Measurements from ENCODE around the gene NIPSNAP2.
"Not testable (repeated sequence)": the region's sequence is repeated elsewhere in the genome, so short reads cannot be mapped to it uniquely, and the experiment has no call there.

Gene NIPSNAP2

DNA sequence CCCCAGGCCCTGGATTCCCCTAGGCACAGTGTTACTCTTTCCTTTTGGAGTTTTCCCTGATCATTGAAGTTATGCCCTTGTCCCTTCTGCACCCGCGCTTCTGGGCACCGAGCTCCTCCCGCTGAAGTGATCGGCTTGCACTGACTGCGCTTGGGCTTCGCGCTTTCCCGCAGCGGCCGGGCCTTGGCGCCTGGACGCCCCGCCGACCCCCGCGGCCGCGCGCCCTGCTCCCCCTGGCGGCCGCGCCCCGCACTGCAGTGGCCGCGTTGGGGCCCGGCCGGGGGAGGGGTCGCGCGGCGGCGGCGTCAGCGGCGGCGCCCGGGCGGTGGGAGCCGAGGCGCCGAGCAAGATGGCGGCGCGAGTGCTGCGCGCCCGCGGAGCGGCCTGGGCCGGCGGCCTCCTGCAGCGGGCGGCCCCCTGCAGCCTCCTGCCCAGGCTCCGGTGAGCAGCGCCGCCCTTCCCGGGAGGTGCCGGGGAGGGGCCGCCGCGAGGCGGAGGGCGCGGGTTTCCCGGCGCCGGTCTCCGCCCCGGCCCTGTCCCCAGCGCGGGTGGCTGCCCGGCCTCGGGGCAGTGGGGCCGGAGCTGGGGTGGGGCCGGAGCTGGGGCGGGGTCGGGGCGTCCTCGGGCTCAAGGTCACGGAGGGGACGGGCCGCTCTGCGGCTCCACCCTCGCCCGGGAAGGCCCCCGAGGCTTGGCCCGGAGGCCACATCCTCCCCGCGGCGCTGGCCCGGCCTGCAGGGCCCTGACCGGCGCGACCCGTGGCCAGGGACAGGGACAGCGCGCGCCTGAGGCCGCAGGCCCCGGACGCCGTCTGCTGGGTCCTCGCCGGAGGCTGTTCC lies at the start of gene NIPSNAP2:
TSS of gene NIPSNAP2 (plus strand) at position 325 of the 839 bp plus-strand sequence. CDS start at position 350, 25 bp downstream.
- no peak for DNase-seq

- no peak for DNase-seq
Observed at GRCh38 chr7:55917771-55918170, 46.6 kb upstream of the NIPSNAP2 start.

DNA sequence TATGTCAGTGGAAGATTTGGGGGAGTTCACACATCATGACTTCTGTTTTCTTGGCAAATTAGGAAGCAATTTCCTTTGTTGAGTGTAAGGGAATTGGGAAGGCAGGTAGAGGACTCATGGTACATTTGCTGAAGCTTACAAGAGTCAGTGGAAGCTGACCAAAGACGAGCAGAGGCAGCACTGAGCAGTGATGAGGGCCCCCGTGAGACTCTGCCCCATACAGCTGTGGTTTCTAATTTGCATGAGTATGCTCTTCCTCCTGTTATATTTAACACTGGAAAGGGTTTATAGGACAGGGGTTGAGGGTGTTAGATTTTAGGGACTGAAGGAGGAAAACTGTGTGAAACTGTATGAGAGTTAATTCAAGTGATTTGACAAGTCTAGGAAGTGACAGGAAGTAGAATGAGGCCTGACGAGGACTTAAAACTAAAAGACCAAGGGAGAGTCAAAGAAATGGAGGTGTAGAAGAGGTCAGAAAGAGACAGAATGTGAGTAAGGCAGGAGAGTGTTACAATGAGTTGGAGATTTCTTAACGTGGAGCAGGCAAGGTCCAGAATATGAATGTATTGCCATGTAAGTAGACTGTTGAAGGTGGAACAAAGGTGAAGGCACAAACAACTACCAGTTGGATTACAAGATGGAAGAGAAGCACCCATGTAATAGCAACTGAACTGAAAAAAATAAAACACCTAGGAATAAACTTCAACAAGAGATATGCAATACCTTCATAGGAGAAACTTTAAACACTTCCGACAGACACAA lies 36.2 kb upstream of the NIPSNAP2 start:
- no peak for DNase-seq

- no peak for DNase-seq
Observed at GRCh38 chr7:55931421-55932151, 32.8 kb upstream of the NIPSNAP2 start.

GRCh38 chr7:55939514-55940123 lies 24.8 kb upstream of the NIPSNAP2 start:
- no peak for DNase-seq

DNA sequence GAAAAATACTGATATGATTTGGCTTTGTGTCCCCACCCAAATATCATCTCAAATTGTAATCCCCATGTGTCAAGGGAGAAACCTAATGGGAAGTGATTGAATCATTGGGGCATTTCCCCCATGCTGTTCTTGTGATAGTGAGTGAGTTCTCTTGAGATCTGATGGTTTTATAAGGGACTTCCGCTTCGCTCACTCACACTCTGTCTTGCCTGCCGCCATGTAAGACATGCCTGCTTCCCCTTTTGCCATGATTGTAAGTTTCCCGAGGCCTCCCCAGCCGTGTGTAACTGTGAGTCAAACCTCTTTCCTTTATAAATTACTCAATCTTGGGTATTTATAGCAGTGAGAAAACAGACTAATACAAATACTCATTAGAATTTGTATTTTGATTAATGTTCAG lies 17.8 kb upstream of the NIPSNAP2 start:
- DNase-seq, result no peak

- DNase-seq, result peak; percentile 51
Observed at GRCh38 chr7:55951637-55952351, 12.6 kb upstream of the NIPSNAP2 start, which contains the start of gene MRPS17. Gene MRPS17, plus strand, starts transcription at chr7:55951877. Its CDS starts 1,319 bp downstream, at chr7:55953196.

- DNase-seq, result not testable (repeated sequence)
Observed at GRCh38 chr7:55952352-55952671, 12.1 kb upstream of the NIPSNAP2 start.

- DNase-seq, result no peak
Observed at GRCh38 chr7:55953707-55954475, 10.5 kb upstream of the NIPSNAP2 start.

- DNase-seq, result no peak
Observed at GRCh38 chr7:55957190-55957589, 7.2 kb upstream of the NIPSNAP2 start.

DNA sequence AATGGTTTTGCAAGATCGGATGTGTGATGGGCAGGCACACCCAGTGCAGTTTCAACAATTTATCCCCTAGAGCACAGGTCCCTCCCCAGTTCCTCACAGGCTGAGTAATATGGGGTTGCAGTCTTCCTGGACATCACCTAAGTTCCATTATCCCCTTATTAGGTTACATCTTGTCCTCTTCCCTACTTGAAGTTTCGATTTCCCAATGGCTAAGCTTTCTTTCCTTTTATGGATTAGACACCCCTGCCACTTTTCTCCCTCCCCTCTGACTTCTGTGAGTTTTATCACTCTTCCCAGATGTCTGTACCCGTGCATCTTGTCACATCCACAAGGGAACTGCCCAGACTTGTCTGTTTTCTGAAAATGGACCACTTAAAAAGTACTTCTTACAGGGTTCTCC lies 2.4 kb upstream of the NIPSNAP2 start:
- no peak for DNase-seq

- no peak for DNase-seq
Observed at GRCh38 chr7:55963584-55964168, 709 bp upstream of the NIPSNAP2 start.

DNA sequence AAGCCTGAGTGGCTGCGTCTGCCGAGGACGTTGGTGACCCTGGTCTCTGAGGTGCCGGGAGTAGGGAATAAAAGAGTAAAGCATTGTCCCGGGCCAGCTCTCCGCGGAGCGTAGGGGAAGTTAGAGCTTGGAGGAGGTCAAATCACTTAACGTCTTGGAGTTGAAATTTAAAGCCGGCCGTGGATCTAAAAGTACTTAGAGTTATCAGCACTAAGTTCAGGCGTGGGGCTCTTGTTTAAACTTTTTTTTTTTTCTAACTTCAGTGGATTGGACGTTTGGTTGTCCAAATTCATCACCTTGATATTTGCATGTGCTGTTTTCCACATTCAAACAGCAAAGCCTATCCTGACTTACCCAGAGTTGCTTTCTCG lies 700 bp downstream of the NIPSNAP2 start:
- DNase-seq, result no peak

DNA sequence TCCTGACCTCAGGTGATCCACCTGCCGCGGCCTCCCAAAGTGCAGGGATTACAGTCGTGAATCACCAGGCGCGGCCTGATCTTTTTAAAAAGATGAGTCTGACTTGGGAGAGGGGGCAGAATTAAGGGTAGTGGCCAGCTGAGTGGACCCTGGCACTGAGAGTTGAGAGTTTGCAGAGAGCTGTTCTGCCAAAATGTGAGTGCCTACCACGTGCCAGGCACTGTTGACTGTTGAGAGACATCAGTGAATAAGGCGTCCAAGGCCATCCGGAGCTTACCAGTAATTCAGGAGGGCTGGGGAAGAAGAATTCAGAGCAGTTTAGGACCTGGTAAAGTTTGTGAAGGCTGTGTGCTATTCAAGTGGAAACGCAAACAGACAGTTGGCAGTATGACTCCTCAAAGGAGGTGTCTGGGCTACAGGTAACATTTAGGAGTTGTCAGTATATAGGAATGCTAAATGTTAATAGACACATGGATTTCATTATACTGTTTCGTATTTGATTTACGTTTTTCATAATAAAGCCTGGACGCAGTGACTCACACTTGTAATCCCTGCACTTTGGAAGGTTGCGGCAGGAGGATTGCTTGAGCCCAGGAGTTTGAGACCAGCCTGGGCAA lies 1.5 kb downstream of the NIPSNAP2 start:
- DNase-seq, result no peak

- no peak for DNase-seq
Observed at GRCh38 chr7:55966851-55967250, 2.5 kb downstream of the NIPSNAP2 start.

DNA sequence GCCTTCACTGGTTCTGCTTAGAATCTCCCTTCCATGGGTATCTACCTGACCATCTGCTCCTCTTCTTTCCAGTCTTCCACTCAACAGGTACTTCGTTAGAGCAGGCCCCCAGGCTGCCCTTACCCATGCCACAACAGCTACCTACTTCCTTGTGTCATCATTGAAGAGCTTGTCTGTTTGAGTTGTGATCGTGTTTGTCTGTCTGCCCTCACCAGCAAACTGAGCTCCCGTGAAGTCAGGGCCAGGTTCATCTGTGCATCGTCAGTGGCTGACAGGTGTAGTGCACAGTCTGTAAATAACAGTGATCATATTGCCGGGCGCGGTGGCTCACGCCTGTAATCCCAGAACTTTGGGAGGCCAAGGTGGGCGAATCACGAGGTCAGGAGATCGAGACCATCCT lies 5.0 kb downstream of the NIPSNAP2 start:
- no peak for DNase-seq

DNA sequence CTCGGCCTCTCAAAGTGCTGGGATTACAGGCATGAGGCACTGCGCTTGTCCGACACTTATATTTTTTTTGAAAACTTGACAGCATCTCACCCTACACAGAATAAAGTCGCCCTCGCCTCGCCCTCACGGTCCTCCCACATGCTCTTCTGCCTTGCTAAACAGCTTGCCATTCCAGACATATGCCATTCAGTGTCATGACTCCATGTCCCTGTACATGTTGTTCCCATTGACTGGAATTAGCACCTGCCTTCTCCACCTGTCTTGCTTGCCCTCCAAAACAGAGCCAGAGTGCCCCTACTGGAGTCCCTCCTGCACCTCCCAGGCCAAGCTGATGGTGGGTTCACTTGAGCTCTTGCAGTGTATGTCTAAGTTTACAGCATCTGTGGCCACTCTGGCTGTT lies 6.2 kb downstream of the NIPSNAP2 start:
- no peak for DNase-seq

DNA sequence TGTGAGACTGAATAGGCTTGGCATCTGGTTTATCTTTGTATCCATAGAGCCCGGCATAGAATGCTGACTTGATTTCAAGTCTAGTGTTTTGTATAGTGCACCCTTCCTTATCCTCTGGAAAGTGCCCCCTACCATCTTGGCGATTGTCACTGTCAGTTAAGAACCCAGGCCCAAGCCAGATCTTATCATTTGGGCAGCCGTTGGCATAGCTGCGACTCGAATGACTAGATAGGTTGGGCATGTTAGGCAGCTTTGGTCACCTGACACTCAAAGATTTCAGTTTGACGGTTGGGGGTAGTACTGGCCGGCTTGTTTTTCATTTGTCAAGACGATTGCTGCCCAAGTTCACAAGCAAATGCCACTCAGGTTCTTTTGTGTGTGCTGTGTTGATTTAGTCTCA lies 6.6 kb downstream of the NIPSNAP2 start:
- no peak for DNase-seq

DNA sequence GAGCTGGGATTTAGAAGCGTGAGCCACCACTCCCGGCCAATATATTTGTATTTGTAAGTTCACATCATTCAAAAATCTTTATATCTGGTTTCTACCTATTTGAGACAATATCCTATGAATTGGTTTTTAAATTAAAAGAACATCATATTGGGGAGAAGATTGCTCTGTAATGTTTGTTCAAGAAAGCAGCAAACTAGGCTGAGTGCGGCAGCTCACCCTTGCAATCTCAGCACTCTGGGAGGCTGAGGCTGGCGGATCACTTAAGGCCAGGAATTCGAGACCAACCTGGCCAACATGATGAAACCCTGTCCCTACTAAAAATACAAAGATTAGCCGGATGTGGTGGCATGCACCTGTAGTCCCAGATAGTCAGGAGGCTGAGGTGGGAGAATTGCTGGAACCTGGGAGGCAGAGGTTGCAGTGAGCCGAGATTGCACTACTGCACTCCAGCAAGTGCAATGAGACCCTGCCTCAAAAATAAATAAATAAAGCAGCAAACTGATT lies 9.4 kb downstream of the NIPSNAP2 start:
- DNase-seq, result no peak

DNA sequence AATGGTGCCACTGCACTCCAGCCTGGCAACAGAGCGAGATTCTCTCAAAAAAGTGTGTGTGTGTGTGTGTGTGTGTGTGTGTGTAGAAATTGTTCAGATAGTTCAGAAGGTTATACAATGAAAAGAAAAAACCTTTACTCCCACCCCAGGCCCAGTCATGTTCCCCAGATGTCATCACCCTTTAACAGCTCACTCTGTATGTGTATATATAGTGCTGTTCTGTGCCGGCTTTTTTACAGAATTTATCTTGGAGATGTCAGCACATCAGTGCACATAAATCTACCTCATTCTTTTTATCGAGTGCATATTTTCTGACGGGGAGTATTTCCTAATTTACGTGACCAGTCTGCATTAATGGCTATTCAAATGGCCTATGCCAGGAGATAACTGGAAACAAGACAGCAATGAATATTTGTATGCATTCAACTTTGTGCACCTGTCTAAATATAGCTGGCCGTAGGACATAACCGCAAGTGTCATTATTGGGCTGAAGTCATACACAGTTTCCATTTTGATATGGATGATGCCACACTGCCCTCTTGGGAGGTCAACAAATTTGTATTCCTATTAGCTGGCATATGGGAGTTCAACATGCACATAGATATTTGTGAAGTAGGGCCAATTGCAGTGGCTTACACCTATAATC lies 11.7 kb downstream of the NIPSNAP2 start:
- no peak for DNase-seq

All from NCI-H1436 treated with DMSO at 0.1 percent for 48 hours (cell line).